Breast epithelium (tissue), 4 donors: Measurements from ENCODE around the gene ZNF281. TPM values are rescaled to one million over a fixed set of nuclear protein-coding genes. Genes with fewer than 3 reads are reported as not detected.

Experiments
- DNase-seq, 2 donors: peaks; one replicate each; pipeline ENCODE4 v3.0.0-alpha.2; 2019; ENCODE audit warnings: low spot score in 2 of 2
- H3K27ac ChIP-seq, 2 donors: fragments of 200-600 bp; sonication (generic) in 1 of 2; one replicate each; pipeline ENCODE4 v1.5.1; 2016 to 2019; ENCODE audit warnings: mild to moderate bottlenecking in 1 of 2
- H3K27me3 ChIP-seq, 2 donors: fragments of 200-600 bp; sonication (generic) in 1 of 2; one replicate each; pipeline versions ENCODE4 v1.5.1 to v1.6.0; 2017 to 2019; ENCODE audit warnings: control low read depth in 1 of 2, mild to moderate bottlenecking in 1 of 2
- H3K36me3 ChIP-seq: fragments of 200-600 bp; one replicate; pipeline ENCODE4 v1.5.1; 2019
- H3K4me1 ChIP-seq, 2 donors: fragments of 200-600 bp; sonication (generic); one replicate each; pipeline ENCODE4 v1.5.1; 2016 to 2019; ENCODE audit warnings: control low read depth in 1 of 2
- H3K4me3 ChIP-seq, 3 donors: fragments of 200-600 bp; sonication (generic); 1 replicate in 2 of 3; 2 replicates in 1 of 3; pipeline ENCODE4 v1.5.1; 2016 to 2019; ENCODE audit warnings: mild to moderate bottlenecking in 3 of 3, moderate library complexity in 2 of 3
- H3K9me3 ChIP-seq, 2 donors: fragments of 200-600 bp; sonication (generic) in 1 of 2; one replicate each; pipeline ENCODE4 v1.5.1; 2016 to 2019; ENCODE audit warnings: control low read depth in 1 of 2
- CTCF ChIP-seq, 3 donors: fragments of 450-650 bp; IDR thresholded peaks; one replicate each; pipeline ENCODE4 v1.5.1; 2016 to 2017; ENCODE audit warnings: antibody characterized with exemption in 3 of 3, mild to moderate bottlenecking in 3 of 3, moderate library complexity in 3 of 3
- POLR2A ChIP-seq: fragments of 450-650 bp; IDR thresholded peaks from one replicate; pipeline ENCODE4 v1.6.1; 2016; ENCODE audit warnings: antibody characterized with exemption, mild to moderate bottlenecking, moderate library complexity
- POLR2AphosphoS5 ChIP-seq, 3 donors: sonication (generic); formaldehyde crosslinking; IDR thresholded peaks; one replicate each; pipeline ENCODE4 v1.6.1; 2017; ENCODE audit warnings: antibody characterized with exemption in 3 of 3
- intact Hi-C: fragments of 100-400 bp; cut with DNase I; formaldehyde crosslinking; loops from one replicate; pipeline ENCODE4 v1.15.1; 2023; ENCODE audit warnings: low total_unique reads
- total RNA-seq, 3 donors: library from RNA; depleted of rRNA; stranded (reverse); fragments of >200 nt; gene quantifications; one replicate each; pipeline ENCODE4 v1.1.0, GENCODE V29; 2016

Gene ZNF281
- total RNA-seq, 3 donors from 2014 or later, result 11.0 to 25.6 (median 16.1) TPM

- H3K9me3 ChIP-seq, result no peaks in the 10 kb centered on the region
- intact Hi-C loops, result no loop called here
- H3K4me1 ChIP-seq, result no peaks in the 10 kb centered on the region
- DNase-seq, result no peak
- peak overlapping the region; percentile 93 to 96 (median 95) for H3K4me3 ChIP-seq
- TF ChIP-seq CTCF (IDR thresholded peaks at IDR 0.05), result no peak
- TF ChIP-seq POLR2A, result no peak
- TF ChIP-seq POLR2AphosphoS5 (IDR thresholded peaks at IDR 0.05), result no peak
- no peaks in the 10 kb centered on the region for H3K27me3 ChIP-seq
- H3K27ac ChIP-seq, result peak overlapping the region; percentile 83 to 89
- no peaks in the 10 kb centered on the region for H3K36me3 ChIP-seq
Observed at GRCh38 chr1:200409203-200409760, 554 bp downstream of the ZNF281 start.

DNA sequence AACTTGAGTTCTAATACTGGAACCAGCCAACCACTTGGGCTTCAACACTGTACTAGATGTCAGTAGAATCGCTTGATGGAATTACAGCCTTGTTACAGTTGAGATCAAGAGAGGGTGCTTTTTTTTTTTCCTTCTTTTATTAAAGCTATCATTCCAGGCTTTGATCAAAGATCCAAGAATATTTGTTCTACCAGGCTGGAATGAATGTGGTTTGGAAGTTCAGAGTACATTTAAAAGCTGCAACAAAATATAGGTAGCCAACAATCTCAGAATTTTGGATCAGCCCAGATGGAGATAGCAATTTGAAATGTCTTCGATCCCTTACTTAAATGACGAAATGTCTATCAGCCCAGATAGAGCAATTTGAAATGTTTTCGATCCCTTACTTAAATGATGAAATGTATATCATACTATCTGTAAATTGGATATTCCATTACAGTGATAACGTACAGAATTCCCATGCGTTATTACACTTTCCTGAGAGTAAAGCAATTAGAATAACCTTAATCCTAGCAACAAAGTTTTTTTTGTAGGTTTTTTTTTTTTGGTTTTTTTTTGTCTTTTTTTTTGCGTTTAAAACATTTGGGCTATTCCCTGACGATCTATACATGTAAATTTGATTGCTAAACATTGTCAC is 3.6 kb downstream of the ZNF281 start:
- H3K27ac ChIP-seq, result no peak overlapping the region
- intact Hi-C loops, result no loop called here
- no peaks in the 10 kb centered on the region for H3K4me1 ChIP-seq
- no peaks in the 10 kb centered on the region for H3K27me3 ChIP-seq
- no peak overlapping the region for H3K4me3 ChIP-seq
- TF ChIP-seq POLR2AphosphoS5 (IDR thresholded peaks at IDR 0.05) (no peak), POLR2A (no peak), CTCF (IDR thresholded peaks at IDR 0.05) (no peak)
- DNase-seq, result no peak
- no peaks in the 10 kb centered on the region for H3K36me3 ChIP-seq
- no peaks in the 10 kb centered on the region for H3K9me3 ChIP-seq

GRCh38 chr1:200405264-200405663 is 4.6 kb downstream of the ZNF281 start:
- intact Hi-C loops, result no loop called here
- Histone ChIP-seq H3K4me3 (no peak overlapping the region), H3K36me3 (no peaks in the 10 kb centered on the region), H3K9me3 (no peaks in the 10 kb centered on the region), H3K27me3 (no peaks in the 10 kb centered on the region), H3K27ac (no peak overlapping the region), H3K4me1 (no peaks in the 10 kb centered on the region)
- DNase-seq, result no peak
- TF ChIP-seq CTCF (IDR thresholded peaks at IDR 0.05), result no peak
- no peak for TF ChIP-seq POLR2AphosphoS5 (IDR thresholded peaks at IDR 0.05)
- no peak for TF ChIP-seq POLR2A

GRCh38 chr1:200401708-200402107 is 8.1 kb downstream of the ZNF281 start:
- Histone ChIP-seq H3K4me1 (no peaks in the 10 kb centered on the region), H3K9me3 (no peaks in the 10 kb centered on the region), H3K36me3 (no peaks in the 10 kb centered on the region), H3K4me3 (no peak overlapping the region), H3K27me3 (no peaks in the 10 kb centered on the region), H3K27ac (no peak overlapping the region)
- TF ChIP-seq POLR2AphosphoS5 (IDR thresholded peaks at IDR 0.05) (no peak), POLR2A (no peak), CTCF (IDR thresholded peaks at IDR 0.05) (no peak)
- intact Hi-C loops, result no loop called here
- no peak for DNase-seq

- no peaks in the 10 kb centered on the region for H3K9me3 ChIP-seq
- no peak overlapping the region for H3K4me3 ChIP-seq
- DNase-seq, result no peak
- H3K4me1 ChIP-seq, result no peaks in the 10 kb centered on the region
- no peaks in the 10 kb centered on the region for H3K27me3 ChIP-seq
- no peaks in the 10 kb centered on the region for H3K36me3 ChIP-seq
- TF ChIP-seq POLR2AphosphoS5 (IDR thresholded peaks at IDR 0.05) (no peak), POLR2A (no peak), CTCF (IDR thresholded peaks at IDR 0.05) (no peak)
- intact Hi-C loops, result no loop called here
- H3K27ac ChIP-seq, result no peak overlapping the region
Observed at GRCh38 chr1:200401263-200401662, 8.6 kb downstream of the ZNF281 start.
